UCSD-AML1 (cell line): Measurements from ENCODE around the gene PRSS16.
"Not testable (repeated sequence)": the region's sequence is repeated elsewhere in the genome, so short reads cannot be mapped to it uniquely, and the experiment has no call there.

Source experiments
- DNase-seq: peaks from one replicate; lab custom pipeline; 2025; ENCODE audit not compliant: unreplicated experiment; lab: John Stamatoyannopoulos, UW

PRSS16 gene, protein sequence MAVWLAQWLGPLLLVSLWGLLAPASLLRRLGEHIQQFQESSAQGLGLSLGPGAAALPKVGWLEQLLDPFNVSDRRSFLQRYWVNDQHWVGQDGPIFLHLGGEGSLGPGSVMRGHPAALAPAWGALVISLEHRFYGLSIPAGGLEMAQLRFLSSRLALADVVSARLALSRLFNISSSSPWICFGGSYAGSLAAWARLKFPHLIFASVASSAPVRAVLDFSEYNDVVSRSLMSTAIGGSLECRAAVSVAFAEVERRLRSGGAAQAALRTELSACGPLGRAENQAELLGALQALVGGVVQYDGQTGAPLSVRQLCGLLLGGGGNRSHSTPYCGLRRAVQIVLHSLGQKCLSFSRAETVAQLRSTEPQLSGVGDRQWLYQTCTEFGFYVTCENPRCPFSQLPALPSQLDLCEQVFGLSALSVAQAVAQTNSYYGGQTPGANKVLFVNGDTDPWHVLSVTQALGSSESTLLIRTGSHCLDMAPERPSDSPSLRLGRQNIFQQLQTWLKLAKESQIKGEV

DNA sequence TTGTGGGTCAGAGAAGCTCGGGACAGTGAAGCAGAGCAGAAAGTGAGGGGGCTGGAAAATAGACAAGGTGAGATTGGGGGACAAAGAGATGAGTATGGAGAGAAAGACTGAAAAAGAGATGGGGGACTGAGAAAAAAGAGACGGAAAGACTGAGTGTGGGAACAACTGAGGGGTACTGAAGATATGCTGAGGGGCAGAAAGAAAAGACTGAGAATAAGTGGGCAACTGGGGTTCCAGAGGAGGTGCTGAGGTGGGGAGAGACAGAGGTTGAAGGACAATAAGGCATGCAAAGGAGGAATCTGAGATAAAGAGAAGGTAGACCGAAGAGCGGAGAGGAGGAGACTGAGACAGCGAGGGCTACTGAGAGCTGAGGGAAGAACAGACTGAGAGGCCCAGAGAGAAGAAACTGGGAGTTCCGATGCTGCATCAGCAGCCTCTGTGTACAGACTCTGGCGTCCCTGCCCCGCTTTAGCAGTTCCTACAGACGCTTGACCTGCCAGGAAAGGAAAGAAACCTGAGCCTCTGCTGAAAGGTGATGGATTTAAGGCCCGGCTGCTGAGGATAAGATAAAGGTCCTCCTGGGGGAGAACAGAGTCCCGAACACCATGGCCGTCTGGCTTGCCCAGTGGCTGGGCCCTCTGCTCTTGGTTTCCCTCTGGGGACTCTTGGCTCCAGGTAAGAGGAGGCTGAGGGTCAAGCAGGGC lies at the start of gene PRSS16:
Gene PRSS16 (plus strand): TSS at position 569 of the 704 bp plus-strand sequence. CDS start 37 bp downstream, at position 606.
- DNase-seq = no peak

DNA sequence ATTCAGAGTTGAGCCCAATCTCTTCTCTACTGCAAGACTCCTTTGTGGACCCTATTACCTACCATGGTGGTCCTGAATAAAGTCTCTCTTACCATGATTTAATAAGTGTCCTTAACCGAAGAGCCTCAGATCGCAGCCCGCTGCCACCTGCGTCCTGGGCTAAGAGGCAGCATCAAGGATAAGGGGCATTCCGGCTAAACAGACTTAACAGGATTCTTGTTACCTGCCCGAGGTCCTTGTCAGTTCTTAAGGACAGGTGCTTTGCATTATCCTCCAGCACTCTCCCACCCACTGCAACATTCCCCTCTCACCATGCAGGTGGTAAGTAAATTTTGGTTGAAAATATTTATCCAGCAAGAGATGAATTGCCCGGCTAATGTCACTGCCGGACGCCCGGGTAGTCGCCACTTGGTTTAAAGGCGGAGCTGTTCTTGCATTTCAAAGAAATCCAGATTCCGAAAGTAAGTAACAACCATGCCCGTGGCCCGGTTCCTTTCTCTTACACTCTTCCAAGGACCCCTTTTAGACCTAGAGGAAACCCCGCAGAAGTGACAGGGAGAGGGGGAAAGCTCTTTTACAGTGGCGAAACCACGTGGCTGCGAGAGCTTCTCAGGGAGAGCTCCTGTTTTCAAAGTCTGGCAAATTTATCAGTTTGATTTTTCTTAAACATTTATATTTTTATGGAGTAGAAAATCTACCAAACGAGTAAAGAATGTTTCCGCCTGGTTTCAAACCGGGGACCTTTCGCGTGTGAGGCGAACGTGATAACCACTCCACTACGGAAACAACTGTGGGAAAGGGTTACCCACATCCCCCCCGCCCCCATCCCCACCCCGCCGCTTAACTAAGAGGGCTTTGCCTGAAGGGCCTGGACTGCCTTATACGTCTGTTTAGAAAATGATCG lies 41.9 kb upstream of the PRSS16 start:
- peak; percentile 34 for DNase-seq

DNA sequence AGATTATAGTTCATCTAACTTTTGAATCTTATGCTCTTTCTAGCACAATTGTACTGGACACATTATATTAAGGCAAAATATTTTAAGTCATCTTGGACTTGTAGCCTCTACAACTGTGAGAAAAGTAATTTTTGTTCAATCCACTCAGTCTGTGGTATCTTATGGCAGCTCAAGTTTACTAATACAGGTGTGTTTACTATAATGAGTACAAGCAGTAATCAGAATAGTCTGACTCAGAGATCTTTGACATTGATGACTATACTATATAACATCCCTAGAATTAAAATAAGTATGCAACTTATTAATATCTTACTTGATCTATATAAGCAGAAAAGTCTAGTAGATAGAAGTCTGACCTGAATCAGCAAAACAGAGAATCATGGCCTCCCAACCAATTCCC lies 40.7 kb upstream of the PRSS16 start:
- no peak for DNase-seq

DNA sequence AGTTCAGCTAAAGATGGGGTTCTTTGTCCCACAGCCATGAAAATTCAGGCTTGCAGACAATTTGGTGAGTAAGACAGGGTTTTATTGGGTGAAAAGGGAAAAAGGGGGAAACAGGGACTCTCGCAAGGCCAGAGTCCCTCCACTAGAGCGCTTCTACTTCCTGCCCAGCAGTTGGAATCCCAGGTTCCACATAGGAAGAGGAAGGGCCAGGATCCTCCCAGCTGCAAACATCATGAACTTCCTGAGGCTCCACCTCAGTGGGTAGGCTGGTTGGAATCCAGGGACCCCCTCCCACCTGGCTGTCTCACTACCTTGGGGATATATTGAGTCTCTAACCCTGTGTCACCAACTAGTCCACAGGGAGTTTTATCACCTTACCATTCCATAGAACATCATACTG lies 39.5 kb upstream of the PRSS16 start:
- no peak for DNase-seq

DNA sequence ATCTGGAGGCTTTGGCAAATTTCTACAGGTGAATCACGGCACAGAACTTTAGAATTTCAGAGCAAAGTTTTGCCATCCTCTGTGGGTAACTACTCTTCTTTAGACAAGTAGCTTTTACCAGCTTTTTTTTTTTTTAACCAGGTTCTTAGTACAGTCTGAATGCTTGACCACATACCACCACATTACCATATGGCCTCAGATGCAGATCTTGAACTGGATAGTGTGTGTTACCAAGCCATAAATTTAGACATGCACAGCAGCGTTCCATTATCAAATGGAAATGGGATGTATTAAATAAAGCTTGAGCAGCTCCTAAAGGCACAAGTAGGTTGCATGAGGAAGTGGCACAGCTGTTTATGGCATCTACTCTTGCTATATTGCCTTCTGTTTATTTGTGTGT lies 38.3 kb upstream of the PRSS16 start:
- DNase-seq = no peak

DNA sequence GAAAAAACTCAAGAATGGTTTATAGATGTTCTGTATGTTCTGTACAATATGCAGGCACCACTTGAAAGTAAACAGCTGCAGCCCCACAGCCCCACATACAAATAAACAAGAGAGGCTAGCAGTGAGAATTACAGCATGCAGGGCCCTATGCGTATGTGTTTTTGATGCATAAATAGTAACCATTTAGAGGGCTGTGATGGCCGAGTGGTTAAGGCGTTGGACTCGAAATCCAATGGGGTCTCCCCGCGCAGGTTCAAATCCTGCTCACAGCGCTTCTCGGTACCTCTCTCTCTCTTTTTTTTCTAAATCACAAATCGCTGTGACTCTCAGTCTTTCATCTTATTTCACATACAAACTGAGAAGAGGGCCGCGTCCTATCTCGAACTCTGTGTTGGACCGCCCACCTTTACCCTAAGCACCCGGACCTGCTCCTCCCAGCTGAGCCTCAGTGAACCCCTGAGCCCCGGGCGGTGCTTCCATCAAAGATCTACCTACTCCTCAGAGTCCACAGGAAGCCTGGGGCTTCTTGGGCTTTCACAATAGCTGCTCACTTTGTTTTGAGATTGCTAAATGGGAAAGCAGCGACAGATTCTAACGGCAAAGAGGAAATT lies 37.7 kb upstream of the PRSS16 start:
- no peak for DNase-seq

DNA sequence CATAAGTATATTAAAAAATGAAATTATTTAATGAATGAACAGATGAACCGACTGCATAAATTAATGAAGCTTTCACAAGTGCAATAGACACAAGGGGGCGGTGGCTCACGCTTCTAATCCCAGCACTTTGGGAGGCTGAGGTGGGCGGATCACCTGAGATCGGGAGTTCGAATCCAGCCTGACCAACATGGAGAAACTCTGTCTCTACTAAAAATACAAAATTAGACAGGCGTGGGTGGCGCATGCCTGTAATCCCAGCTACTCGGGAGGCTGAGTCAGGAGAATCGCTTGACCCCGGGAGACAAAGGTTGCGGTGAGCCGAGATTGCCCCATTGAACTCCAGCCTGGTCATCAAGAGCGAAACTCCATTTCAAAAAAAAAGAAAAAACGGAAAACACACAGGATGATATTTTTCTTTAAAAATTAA lies 34.4 kb upstream of the PRSS16 start:
- DNase-seq = not testable (repeated sequence)

DNA sequence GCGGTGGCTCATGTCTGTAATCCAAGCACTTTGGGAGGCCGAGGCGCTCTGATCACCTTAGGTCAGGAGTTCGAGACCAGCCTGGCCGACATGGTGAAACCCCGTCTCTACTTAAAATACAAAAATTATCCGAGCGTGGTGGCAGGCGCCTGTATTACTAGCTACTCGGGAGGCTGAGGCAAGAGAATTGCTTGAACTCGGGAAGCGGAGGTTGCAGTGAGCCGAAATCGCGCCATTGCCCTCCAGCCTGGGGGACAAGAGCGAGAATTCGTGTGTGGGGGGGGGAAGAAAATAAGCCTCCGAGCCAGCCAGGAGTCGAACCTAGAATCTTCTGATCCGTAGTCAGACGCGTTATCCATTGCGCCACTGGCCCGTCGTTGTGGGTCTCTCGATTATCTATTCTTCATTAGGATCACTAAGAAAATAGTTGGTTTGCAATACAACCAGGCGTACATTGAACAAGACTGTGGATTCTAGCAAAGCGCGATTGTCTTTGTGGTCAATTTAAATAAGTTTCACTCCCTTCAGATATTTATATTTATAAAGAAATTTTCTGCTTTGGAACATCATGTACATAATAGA lies 33.9 kb upstream of the PRSS16 start:
- DNase-seq = no peak

DNA sequence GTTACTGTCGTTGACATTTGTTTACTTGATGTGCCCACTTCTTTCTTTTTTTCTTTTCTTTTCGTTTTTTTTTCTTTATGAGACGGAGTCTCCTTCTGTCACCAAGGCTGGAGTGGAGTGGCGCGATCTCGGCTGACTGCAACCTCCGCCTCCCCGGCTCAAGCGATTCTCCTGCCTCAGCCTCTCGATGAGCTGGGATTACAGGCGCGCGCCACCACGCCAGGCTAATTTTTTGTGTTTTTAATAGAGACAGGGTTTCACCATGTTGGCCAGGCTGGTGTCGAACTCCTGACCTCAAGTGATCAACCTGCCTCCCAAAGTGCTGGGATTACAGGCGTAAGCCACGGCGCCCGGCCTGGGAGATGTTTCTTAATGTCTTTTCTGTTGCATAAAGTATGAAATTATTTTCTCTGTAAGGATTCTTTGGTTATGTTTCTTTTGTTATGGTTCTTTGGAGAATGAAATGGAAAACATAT lies 33.3 kb upstream of the PRSS16 start:
- DNase-seq = no peak

DNA sequence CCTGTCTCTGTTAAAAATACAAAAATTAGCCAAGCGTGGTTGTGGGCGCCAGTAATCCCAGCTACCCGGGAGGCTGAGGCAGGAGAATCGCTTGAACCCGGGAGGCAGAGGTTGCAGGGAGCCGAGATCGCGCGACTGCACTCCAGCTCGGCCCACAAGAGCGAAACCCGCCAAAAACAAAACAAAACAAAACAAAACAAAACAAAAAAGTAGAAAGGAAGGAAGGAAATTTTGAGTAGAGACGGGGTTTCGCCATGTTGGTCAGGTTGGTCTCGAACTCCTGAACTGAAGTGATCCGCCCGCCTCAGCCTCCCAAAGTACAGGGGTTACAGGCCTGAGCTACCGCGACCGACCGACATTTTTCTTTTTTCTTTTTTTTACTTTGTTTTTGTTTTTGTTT lies 30.6 kb upstream of the PRSS16 start:
- no peak for DNase-seq

DNA sequence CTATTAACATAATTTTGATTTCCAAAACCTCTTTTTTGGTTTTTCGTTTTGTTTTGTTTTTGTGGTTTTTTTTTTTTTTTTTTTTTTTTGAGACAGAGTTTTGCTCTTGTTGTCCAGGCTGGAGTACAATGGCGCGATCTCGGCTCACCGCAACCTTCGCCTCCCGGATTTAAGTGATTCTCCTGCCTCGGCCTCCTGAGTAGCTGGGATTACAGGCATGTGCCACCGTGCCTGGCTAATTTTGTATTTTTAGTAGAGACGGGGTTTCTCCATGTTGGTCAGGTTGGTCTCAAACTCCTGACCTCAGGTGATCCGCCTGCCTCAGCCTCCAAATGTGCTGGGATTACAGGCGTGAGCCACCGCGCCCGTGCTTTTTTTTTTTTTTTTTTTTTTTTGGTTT lies 24.5 kb upstream of the PRSS16 start:
- not testable (repeated sequence) for DNase-seq

DNA sequence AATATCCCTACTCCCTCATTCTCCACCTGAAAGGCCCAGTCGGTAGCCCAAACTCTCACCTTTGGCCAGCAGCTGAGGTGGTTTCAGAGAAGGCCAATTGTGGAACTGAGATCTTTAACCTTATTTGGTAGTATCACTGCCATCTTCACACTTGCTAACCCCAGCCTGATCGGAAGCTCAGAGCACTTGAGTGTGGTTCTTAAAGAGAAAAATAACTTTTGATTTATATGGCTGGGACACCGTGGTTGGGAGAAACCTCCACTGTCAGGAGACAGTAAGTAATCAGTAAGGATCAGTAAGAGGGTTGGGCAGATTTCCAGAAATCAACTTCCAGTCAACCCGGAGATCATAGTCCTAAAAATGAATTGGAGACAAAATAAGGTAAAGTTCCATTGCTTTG lies 22.8 kb upstream of the PRSS16 start:
- DNase-seq = no peak

DNA sequence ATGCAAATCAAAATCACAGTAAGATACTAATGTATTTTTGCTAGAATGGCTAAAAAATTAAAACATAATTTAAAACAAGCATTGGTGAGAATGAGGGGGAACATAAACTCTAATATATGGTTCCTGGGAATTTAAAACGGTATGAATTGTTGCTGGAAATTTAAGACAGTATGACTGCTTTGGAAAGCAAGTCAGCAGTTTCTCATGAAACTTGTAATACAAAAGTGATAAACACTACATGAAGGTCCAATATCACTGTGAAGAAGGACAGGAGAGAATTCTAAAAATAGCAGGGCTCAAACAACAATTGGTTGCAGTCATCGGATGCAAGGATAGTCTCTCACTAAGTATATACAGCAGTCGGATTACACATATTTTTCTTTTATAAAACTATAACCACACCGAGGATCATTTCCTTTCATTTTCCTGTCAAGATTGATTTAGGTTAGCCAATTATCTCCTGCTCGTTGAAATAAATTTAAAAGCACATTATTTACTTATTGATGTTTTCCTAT lies 18.5 kb upstream of the PRSS16 start:
- no peak for DNase-seq

DNA sequence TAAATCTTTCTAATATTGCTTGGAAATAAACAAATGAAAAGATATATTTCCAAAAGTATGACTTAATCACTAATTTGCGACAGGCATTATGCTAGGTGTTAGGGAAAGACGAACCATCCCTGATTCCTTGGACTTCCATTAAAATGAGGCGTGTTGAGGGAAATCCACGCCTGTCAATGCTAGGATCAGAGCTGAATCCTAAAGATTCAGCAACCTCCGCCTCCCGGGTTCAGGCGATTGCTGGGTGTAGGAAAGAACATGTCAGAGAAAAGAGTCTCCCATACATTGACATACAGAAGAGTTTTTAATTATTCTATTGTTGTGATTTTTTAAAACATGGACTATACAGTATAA lies 16.8 kb upstream of the PRSS16 start:
- no peak for DNase-seq

DNA sequence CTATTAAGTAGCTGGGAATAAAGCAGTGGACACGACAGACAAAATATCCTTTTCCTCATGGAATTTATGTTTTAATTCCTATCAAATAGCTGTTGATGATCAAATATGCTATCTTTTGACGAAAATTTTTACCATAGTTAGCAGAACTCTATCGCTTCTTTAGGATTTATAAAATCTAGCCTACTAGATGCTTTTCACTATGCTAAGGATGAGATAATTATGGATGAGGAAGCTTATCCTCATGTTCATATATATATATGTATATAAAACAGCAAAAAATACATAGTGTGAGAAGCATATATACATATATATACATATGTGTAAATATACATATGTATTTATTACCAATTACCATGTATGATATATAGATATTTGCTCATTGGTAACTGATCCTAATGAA lies 12.9 kb upstream of the PRSS16 start:
- DNase-seq = no peak

DNA sequence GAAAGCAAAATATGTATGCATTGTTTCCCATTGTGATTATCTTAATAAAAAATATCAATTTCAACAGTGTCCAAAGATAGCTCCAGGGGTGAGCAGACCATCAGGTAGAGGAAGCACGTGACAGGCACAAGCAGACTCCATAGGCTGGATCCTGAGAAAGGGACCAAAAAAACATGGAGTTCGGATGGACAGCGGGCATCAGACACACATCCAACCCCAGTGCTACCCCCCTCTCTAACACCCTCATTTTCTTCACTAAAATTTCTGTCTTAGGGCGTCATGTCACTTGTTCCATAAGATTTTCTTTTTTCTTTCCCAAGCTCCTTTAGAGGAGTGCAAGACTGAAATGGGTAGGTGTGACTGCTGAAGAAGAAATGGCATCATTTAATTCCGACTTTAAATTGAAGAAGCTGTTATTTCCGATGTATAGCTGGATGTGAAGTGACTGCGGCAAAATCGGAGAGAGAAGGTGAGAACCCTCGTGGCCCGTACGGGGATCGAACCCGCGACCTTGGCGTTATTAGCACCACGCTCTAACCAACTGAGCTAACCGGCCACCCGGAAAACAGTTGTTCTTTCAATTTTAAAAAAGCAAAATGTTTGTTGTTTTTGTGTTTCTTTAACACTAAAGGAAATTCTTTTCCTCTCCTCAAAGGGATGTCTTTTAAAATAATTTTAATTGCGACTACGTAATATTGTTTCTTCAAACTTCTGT lies 10.3 kb upstream of the PRSS16 start:
- no peak for DNase-seq

DNA sequence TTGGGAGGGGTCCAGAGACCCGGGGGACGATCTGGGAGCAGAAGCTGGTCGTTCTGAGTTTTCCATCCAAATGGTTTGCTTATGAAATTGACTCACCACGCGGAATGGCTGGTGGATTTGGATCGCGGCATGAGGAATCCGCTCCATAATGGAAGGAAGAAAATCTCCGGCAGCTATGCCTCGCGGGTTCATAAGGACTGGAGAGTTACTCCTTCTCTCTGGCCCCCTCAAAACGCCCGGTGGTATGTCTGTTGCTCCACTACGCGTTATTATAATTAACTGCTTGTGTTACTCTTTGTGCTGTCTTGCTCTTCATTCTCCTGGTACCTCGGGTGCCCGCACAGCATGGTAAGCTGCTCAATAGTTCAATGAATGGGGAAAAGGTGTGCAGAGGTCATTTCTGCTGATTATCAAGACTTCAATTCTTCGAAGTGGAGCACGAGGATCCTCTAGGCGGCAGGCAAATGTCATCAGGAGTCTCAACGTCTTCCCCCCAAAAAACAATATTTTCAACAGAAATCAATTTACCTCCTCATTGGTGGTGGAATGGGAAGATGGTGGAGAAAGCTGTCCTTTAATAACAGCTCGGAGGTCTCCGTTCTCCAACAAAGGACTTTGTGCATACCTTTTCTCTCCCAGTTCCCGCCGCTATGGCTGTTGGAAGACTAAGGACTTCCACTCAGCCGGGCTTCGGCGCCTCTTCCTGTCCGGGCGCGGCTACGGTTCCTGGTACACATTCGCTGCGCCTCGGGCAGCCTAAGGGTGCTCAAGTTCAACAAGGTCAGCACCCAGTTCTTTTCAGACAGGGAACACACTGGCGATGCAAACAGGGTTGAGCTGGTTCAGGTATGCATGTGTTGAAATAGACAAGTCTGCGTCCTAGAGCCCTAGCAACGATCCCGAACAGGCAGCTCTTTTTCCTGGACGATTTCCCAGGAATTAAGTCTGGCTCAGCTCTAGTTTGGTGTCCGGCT lies 9.2 kb upstream of the PRSS16 start:
- DNase-seq = no peak

DNA sequence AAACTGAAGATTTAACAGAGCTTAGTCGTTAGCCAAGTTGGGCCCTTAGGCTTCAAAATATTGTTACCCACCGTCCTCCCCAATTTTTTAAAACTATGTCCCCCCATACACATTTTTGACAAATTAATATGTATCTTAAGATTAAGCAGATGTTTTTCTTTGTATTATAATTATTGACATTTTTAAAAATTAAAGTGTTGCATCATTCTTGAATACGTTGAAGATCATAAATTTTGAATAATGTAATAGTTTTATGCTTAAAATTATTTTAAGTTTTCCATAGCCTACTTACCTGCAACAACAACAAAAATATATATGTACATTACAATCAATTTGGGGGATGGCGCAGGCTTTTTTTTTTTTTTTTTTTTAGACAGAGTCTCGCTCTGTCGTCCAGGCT lies 8.2 kb upstream of the PRSS16 start:
- DNase-seq = no peak
